Neural cell (in vitro differentiated cells): ENCODE measurements around the gene TYW1. TPM values are rescaled to one million over a fixed set of nuclear protein-coding genes. Genes with fewer than 3 reads are reported as not detected.
"Not testable (repeated sequence)": the region's sequence is repeated elsewhere in the genome, so short reads cannot be mapped to it uniquely, and the experiment has no call there.

ENCODE experiments used
- H2AFZ ChIP-seq: fragments of 200-600, 300-800 bp; sonication (generic), shearing (Covaris generic); 2 replicates; pipeline ENCODE4 v1.6.0; 2014; ENCODE audit warnings: low read depth, mild to moderate bottlenecking, antibody characterized with exemption, low read length, moderate library complexity
- H3F3A ChIP-seq: fragments of 200-600 bp; shearing (Covaris generic); 2 replicates; pipeline ENCODE4 v1.6.1; 2016; ENCODE audit warnings: mild to moderate bottlenecking, moderate library complexity, mixed read lengths, antibody characterized with exemption, low read length; ENCODE audit not compliant: insufficient read depth, poor library complexity, severe bottlenecking
- H3K27ac ChIP-seq: fragments of 200-600, 300-800 bp; sonication (generic), shearing (Covaris generic); 2 replicates; pipeline ENCODE4 v1.5.1; 2014; ENCODE audit warnings: mild to moderate bottlenecking, low read length, moderate library complexity
- H3K27me3 ChIP-seq: fragments of 300-800, 200-600 bp; sonication (generic), shearing (Covaris generic); 2 replicates; pipeline ENCODE4 v1.6.0; 2014; ENCODE audit warnings: mild to moderate bottlenecking, low read depth, low read length, moderate library complexity; ENCODE audit not compliant: insufficient read depth
- H3K36me3 ChIP-seq: fragments of 300-800, 200-600 bp; sonication (generic), shearing (Covaris generic); 2 replicates; pipeline ENCODE4 v1.5.1; 2014; ENCODE audit warnings: mild to moderate bottlenecking, antibody characterized with exemption, low read length, moderate library complexity; ENCODE audit not compliant: insufficient read depth
- H3K4me2 ChIP-seq: fragments of 300-800, 200-600 bp; sonication (generic), shearing (Covaris generic); 2 replicates; pipeline ENCODE4 v1.6.0; 2014; ENCODE audit warnings: mild to moderate bottlenecking, low read length
- H3K4me3 ChIP-seq: fragments of 300-800, 200-600 bp; sonication (generic), shearing (Covaris generic); 2 replicates; pipeline ENCODE4 v1.5.1; 2014; ENCODE audit warnings: mild to moderate bottlenecking, low read length, moderate library complexity
- H3K79me2 ChIP-seq: fragments of 200-600 bp; shearing (Covaris generic); replicated peaks from 2 replicates; pipeline ENCODE4 v1.6.0; 2014; ENCODE audit warnings: mild to moderate bottlenecking, low read length, moderate library complexity; ENCODE audit not compliant: insufficient read depth
- H3K9ac ChIP-seq: fragments of 300-800, 200-600 bp; sonication (generic), shearing (Covaris generic); 2 replicates; pipeline ENCODE4 v1.6.1; 2016; ENCODE audit warnings: mild to moderate bottlenecking, low read length, mixed read lengths
- H3K9me2 ChIP-seq: fragments of 200-600 bp; shearing (Covaris generic); 2 replicates; pipeline ENCODE4 v1.6.1; 2016; ENCODE audit warnings: mild to moderate bottlenecking, low read length, mixed read lengths; ENCODE audit not compliant: insufficient read depth
- H3K9me3 ChIP-seq: fragments of 200-600, 300-800 bp; sonication (generic), shearing (Covaris generic); 2 replicates; pipeline ENCODE4 v1.6.1; 2016; ENCODE audit warnings: mild to moderate bottlenecking, mixed run types, low read length, moderate library complexity, mixed read lengths
- H4K20me1 ChIP-seq: fragments of 200-600 bp; shearing (Covaris generic); 2 replicates; pipeline ENCODE4 v1.6.1; 2016; ENCODE audit warnings: mild to moderate bottlenecking, mixed run types; ENCODE audit not compliant: insufficient read depth
- polyA plus RNA-seq: library from polyadenylated mRNA; depleted of rRNA; stranded (reverse); fragments of >200 nt; gene quantifications from 2 replicates; pipeline ENCODE4 v1.2.3, GENCODE V29; 2014
- TF ChIP-seq, protein P1 (sequence below): fragments of 450-650 bp; IDR thresholded peaks from 2 replicates; pipeline ENCODE4 v1.5.1; 2014; ENCODE audit warnings: antibody characterized with exemption, mild to moderate bottlenecking, moderate library complexity; ENCODE audit not compliant: poor library complexity, severe bottlenecking

The TYW1 gene
- polyA plus RNA-seq, 1 donor from 2014 or later = 14.9 TPM

DNA sequence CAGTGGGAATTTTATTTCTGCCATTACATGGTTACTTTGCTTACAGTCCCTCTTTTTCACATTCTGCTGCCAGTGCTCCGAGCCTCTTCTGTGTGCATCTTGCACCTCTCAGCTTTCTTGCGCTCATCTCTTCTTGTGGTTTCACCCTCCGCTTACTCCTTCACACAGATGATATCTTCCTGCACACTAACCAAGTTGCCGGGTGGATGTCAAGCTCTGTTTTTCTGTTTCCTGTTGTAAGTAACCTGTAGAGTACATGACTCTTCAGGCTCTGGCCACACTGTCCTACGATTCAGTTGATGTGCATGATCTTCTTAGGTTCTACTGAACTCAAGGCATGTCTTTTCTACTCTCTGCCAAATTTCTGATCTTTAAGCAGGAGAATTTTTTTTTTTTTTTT lies 166.7 kb downstream of the TYW1 start:
- not testable (repeated sequence) for H3K27me3 ChIP-seq, H3K27ac ChIP-seq, H3F3A ChIP-seq, H3K9me3 ChIP-seq, H3K79me2 ChIP-seq, H3K9ac ChIP-seq, H3K4me2 ChIP-seq, H3K4me3 ChIP-seq, H4K20me1 ChIP-seq, H3K36me3 ChIP-seq, H2AFZ ChIP-seq, H3K9me2 ChIP-seq

GRCh38 chr7:67171151-67171550 lies 174.5 kb downstream of the TYW1 start:
- not testable (repeated sequence) for H3K9me2 ChIP-seq, H3K79me2 ChIP-seq, H3K9me3 ChIP-seq, H3K9ac ChIP-seq, H3K27me3 ChIP-seq, H4K20me1 ChIP-seq, H3K36me3 ChIP-seq, H3K4me3 ChIP-seq, H3F3A ChIP-seq, H2AFZ ChIP-seq, H3K4me2 ChIP-seq, H3K27ac ChIP-seq

DNA sequence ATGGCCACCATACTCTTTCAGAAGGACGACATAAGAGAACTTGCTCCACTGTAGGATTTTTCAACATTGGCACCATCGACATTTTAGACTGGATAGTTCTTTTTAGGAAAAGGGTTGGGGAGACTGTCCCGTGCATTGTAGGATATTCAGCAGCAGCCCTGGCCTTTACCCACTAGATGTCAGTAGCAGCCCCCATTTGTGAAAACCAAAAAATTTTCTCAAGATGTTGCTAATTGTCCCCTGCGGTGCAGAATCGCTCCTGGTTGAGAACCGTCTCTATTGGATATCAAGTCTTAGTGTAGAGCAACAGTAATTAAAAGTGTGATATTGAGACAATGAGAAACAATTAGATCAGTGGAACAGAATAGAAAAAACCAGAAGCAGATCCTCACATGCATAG lies 180.1 kb downstream of the TYW1 start:
- not testable (repeated sequence) for H4K20me1 ChIP-seq, H3K79me2 ChIP-seq, H3K27me3 ChIP-seq, H3K9me3 ChIP-seq, H3F3A ChIP-seq, H3K9ac ChIP-seq, H3K36me3 ChIP-seq, H3K4me3 ChIP-seq, H2AFZ ChIP-seq, H3K4me2 ChIP-seq, H3K9me2 ChIP-seq, H3K27ac ChIP-seq
- TF ChIP-seq, protein P1, sequence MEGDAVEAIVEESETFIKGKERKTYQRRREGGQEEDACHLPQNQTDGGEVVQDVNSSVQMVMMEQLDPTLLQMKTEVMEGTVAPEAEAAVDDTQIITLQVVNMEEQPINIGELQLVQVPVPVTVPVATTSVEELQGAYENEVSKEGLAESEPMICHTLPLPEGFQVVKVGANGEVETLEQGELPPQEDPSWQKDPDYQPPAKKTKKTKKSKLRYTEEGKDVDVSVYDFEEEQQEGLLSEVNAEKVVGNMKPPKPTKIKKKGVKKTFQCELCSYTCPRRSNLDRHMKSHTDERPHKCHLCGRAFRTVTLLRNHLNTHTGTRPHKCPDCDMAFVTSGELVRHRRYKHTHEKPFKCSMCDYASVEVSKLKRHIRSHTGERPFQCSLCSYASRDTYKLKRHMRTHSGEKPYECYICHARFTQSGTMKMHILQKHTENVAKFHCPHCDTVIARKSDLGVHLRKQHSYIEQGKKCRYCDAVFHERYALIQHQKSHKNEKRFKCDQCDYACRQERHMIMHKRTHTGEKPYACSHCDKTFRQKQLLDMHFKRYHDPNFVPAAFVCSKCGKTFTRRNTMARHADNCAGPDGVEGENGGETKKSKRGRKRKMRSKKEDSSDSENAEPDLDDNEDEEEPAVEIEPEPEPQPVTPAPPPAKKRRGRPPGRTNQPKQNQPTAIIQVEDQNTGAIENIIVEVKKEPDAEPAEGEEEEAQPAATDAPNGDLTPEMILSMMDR = peak; percentile 33

DNA sequence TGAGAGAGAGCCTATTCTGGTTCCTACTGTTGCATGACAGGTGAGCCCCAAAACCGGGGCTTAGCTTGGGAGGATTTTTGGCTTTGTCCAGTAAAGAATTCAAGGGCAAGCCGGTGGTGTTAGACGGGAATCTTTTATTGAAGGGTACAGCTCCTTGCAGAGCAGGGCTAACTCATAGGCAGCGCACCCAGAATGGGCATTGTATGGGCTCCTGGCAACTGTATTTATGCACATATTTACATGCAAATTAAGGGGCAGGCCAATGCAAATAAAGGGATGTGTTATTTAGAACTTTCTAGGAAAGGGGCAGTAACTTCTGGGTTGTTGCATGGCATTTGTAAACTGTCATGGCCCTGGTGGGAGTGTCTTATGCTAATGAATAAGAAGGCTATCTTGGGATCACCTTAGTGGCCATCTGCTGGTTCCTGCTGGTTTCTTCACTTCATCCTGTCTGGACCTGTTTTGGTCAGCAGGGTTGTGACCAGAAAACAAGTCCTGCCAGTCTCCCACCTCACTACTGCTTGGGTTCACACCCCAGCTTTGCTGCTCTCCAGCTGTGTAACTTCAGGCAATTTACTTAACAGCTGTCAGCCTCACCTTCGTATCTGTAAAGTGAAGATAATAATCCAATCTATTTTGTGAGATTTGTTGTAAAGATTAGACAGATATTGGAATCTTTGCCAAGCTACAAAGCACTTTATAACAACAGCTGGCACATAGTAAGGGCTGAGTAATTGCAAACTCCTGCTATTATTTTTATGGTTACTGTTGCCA lies 182.5 kb downstream of the TYW1 start:
- not testable (repeated sequence) for H3K9ac ChIP-seq, H3K9me2 ChIP-seq, H3K4me2 ChIP-seq, H3K4me3 ChIP-seq, H3K9me3 ChIP-seq, H2AFZ ChIP-seq, H3F3A ChIP-seq, H3K27me3 ChIP-seq, H4K20me1 ChIP-seq, H3K27ac ChIP-seq, H3K79me2 ChIP-seq, H3K36me3 ChIP-seq

DNA sequence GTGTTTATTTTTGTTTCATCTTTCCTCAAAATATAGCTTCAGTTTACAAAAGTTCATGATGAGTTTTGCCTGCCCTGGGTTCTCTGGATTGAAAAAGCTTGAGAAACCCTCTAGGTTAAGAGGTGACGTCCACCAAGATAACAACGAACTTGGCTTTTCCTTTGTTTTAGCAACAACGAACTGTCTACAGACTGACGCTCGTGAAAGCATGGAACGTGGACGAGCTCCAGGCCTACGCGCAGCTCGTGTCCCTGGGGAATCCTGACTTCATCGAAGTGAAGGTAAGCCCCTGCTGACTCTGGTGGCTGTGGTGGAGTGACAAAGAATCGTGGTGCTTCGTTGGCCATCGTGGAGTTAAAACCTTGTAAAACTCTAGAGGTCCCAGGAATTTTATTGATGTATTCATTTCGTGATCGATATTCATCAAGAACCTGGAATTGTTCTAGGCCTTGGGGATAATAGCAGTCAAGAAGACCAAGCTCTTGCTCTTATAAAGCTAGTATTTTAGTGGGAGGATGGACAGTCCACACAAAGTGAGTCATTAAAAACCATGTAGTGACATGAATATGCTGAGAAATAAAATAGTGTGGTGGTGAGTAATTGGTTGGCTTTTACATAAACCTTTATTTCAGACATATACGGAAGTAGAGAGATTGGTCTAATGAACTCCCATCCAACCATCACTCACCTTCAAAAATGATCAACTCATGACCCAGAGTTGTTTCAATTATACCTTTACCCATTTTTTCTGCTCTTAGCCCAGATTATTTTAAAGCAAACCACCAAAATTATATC lies 186.5 kb downstream of the TYW1 start:
- not testable (repeated sequence) for H4K20me1 ChIP-seq, H3K9ac ChIP-seq, H3K4me3 ChIP-seq, H3K79me2 ChIP-seq, H2AFZ ChIP-seq, H3K4me2 ChIP-seq, H3K27ac ChIP-seq, H3F3A ChIP-seq, H3K27me3 ChIP-seq, H3K36me3 ChIP-seq, H3K9me2 ChIP-seq, H3K9me3 ChIP-seq

GRCh38 chr7:67184912-67185659 lies 188.5 kb downstream of the TYW1 start:
- H3K9ac ChIP-seq, H3K4me2 ChIP-seq, H3K4me3 ChIP-seq, H4K20me1 ChIP-seq, H3K27me3 ChIP-seq, H3K9me3 ChIP-seq, H3K36me3 ChIP-seq, H3F3A ChIP-seq, H3K9me2 ChIP-seq, H3K79me2 ChIP-seq, H2AFZ ChIP-seq, H3K27ac ChIP-seq: not testable (repeated sequence)

GRCh38 chr7:67185660-67186129 lies 189.1 kb downstream of the TYW1 start:
- H3K9me3 ChIP-seq, H3F3A ChIP-seq, H3K9ac ChIP-seq, H4K20me1 ChIP-seq, H3K79me2 ChIP-seq, H3K9me2 ChIP-seq, H3K27ac ChIP-seq, H3K4me3 ChIP-seq, H3K27me3 ChIP-seq, H2AFZ ChIP-seq, H3K36me3 ChIP-seq, H3K4me2 ChIP-seq: not testable (repeated sequence)
